CD14-positive monocyte (primary cell): ENCODE measurements around the gene SCNN1A. TPM values are rescaled to one million over a fixed set of nuclear protein-coding genes. Genes with fewer than 3 reads are reported as not detected.

Experiments used
- DNase-seq, 3 donors: peaks; one replicate each; pipeline ENCODE4 v3.0.0-alpha.2; 2011 to 2022
- H2AFZ ChIP-seq: 2 replicates; pipeline ENCODE4 v1.6.0; 2012; ENCODE audit warnings: mild to moderate bottlenecking, low read depth, low read length, inconsistent platforms; ENCODE audit not compliant: insufficient read depth, poor library complexity, severe bottlenecking
- H3K27ac ChIP-seq, 2 donors: 1 replicate in 1 of 2; 2 replicates in 1 of 2; pipeline ENCODE4 v1.5.1; 2012 to 2013; ENCODE audit warnings: low read length in 2 of 2, control low read depth in 1 of 2, inconsistent platforms in 1 of 2, low read depth in 1 of 2, mild to moderate bottlenecking in 1 of 2
- H3K27me3 ChIP-seq, 2 donors: one replicate each; pipeline versions ENCODE4 v1.6.0 to v1.6.1; 2011 to 2013; ENCODE audit warnings: low read length in 2 of 2; ENCODE audit not compliant: control insufficient read depth in 2 of 2, insufficient read depth in 2 of 2
- H3K36me3 ChIP-seq, 2 donors: replicated peaks in 1 of 2; 1 replicate in 1 of 2; 2 replicates in 1 of 2; pipeline versions ENCODE4 v1.5.1 to v1.6.1; 2012 to 2013; ENCODE audit warnings: low read length in 2 of 2, control low read depth in 1 of 2, inconsistent platforms in 1 of 2, mild to moderate bottlenecking in 1 of 2; ENCODE audit not compliant: insufficient read depth in 2 of 2, control insufficient read depth in 1 of 2
- H3K4me1 ChIP-seq, 2 donors: 1 replicate in 1 of 2; 2 replicates in 1 of 2; pipeline versions ENCODE4 v1.5.1 to v1.6.1; 2012 to 2013; ENCODE audit warnings: low read length in 2 of 2, control low read depth in 1 of 2, inconsistent platforms in 1 of 2, mild to moderate bottlenecking in 1 of 2, moderate library complexity in 1 of 2; ENCODE audit not compliant: insufficient read depth in 2 of 2, control insufficient read depth in 1 of 2
- H3K4me2 ChIP-seq: replicated peaks from 2 replicates; pipeline ENCODE3; 2012; ENCODE audit warnings: low read length, moderate library complexity, mild to moderate bottlenecking; ENCODE audit not compliant: poor library complexity, severe bottlenecking; ENCODE audit errors: extremely low read depth
- H3K4me3 ChIP-seq, 3 experiments: fragments of 200-600 bp in 1 of 3; sonication (generic) in 1 of 3; replicated peaks in 1 of 3; 1 replicate in 2 of 3; 2 replicates in 1 of 3; pipeline ENCODE4 v1.5.1; 2011 to 2013; ENCODE audit warnings: low read length in 3 of 3, mild to moderate bottlenecking in 3 of 3, control low read depth in 2 of 3, low read depth in 2 of 3, inconsistent platforms in 1 of 3, moderate library complexity in 1 of 3
- H3K79me2 ChIP-seq: 2 replicates; pipeline ENCODE4 v1.6.0; 2012; ENCODE audit warnings: mild to moderate bottlenecking, control low read depth, inconsistent platforms, low read length, moderate library complexity; ENCODE audit not compliant: insufficient read depth
- H3K9ac ChIP-seq: 2 replicates; pipeline ENCODE4 v1.6.0; 2017; ENCODE audit warnings: low read length, mild to moderate bottlenecking; ENCODE audit not compliant: insufficient read depth, poor library complexity, severe bottlenecking
- H3K9me3 ChIP-seq, 2 donors: replicated peaks in 1 of 2; 1 replicate in 1 of 2; 2 replicates in 1 of 2; pipeline versions ENCODE4 v1.5.1 to v1.6.1; 2012 to 2013; ENCODE audit warnings: low read length in 2 of 2, control low read depth in 1 of 2; ENCODE audit not compliant: control insufficient read depth in 1 of 2, insufficient read depth in 1 of 2
- H4K20me1 ChIP-seq: 2 replicates; pipeline ENCODE4 v1.6.0; 2012; ENCODE audit warnings: mild to moderate bottlenecking, low read length, control low read depth, moderate library complexity; ENCODE audit not compliant: insufficient read depth
- H3K27ac Mint-ChIP-seq, 7 donors: one replicate each; pipeline ENCODE4 v1.8.0; 2020; ENCODE audit warnings: mild to moderate bottlenecking in 7 of 7, mixed read lengths in 7 of 7, moderate library complexity in 6 of 7, inconsistent platforms in 2 of 7
- H3K27me3 Mint-ChIP-seq, 3 donors: one replicate each; pipeline ENCODE4 v1.8.0; 2021 to 2022; ENCODE audit warnings: low read depth in 3 of 3, mild to moderate bottlenecking in 3 of 3, mixed read lengths in 3 of 3, moderate library complexity in 3 of 3, inconsistent platforms in 1 of 3
- H3K36me3 Mint-ChIP-seq, 2 donors: one replicate each; pipeline ENCODE4 v1.8.0; 2020; ENCODE audit warnings: mixed read lengths in 2 of 2, inconsistent platforms in 1 of 2, mild to moderate bottlenecking in 1 of 2
- H3K4me1 Mint-ChIP-seq: one replicate; pipeline ENCODE4 v1.8.0; 2020; ENCODE audit warnings: mild to moderate bottlenecking, mixed read lengths
- H3K4me3 Mint-ChIP-seq, 2 donors: one replicate each; pipeline ENCODE4 v1.8.0; 2020; ENCODE audit warnings: mild to moderate bottlenecking in 2 of 2, mixed read lengths in 2 of 2, moderate library complexity in 1 of 2
- H3K9me3 Mint-ChIP-seq, 7 donors: one replicate each; pipeline ENCODE4 v1.8.0; 2020 to 2022; ENCODE audit warnings: mixed read lengths in 7 of 7, mild to moderate bottlenecking in 6 of 7, moderate library complexity in 6 of 7, inconsistent platforms in 2 of 7
- WGBS: methylation state at CpG from one replicate; pipeline ENCODE4 v1.1.5; 2013; ENCODE audit warnings: missing lambda C conversion rate; ENCODE audit not compliant: insufficient coverage; 5-methylcytosine and 5-hydroxymethylcytosine counted together
- intact Hi-C, 2 donors: fragments of 100-400 bp; cut with micrococcal nuclease; formaldehyde crosslinking; loops; one replicate each; pipeline versions ENCODE4 v1.15.0 to v1.15.1; 2023
- polyA minus RNA-seq: library from RNA; depleted of rRNA, polyadenylated mRNA; stranded (reverse); fragments of >200 nt; gene quantifications from 2 replicates; pipeline ENCODE4 v1.2.3, GENCODE V29; 2012
- polyA plus RNA-seq, 3 donors: library from polyadenylated mRNA; depleted of rRNA in 1 of 3; unstranded in 2 of 3; stranded (reverse) in 1 of 3; fragments of 300-500 nt in 2 of 3; fragments of >200 nt in 1 of 3; fragmentation: Illumina TruSeq in 2 of 3; gene quantifications; 1 replicate in 2 of 3; 2 replicates in 1 of 3; pipeline ENCODE4 v1.2.3, GENCODE V29; 2012 to 2021
- total RNA-seq, 12 experiments: library from RNA in 1 of 12; stranded (reverse) in 1 of 12; fragments of 120-200 nt in 1 of 12; gene quantifications; one replicate each; pipeline ENCODE4 v1.2.4 and lab custom pipeline; 2013 to 2026; ENCODE audit warnings: mixed read lengths in 6 of 12, inconsistent platforms in 1 of 12
- TF ChIP-seq, protein P1 (sequence below): fragments of 200-600 bp; IDR thresholded peaks from one replicate; pipeline ENCODE4 v1.8.0; 2022; ENCODE audit warnings: antibody characterized with exemption, mild to moderate bottlenecking

The SCNN1A gene
- 0.25 TPM for total RNA-seq (2013)
- under 1 TPM; 0.11 to 0.68 (median 0.63) TPM for polyA plus RNA-seq
- polyA minus RNA-seq, result 0.83 and 1.8 TPM in 2 replicates
- total RNA-seq (lab: John Stamatoyannopoulos, UW), result 0.74 to 33.3 (median 1.5) reads per million in 11 experiments

GRCh38 chr12:6375269-6376078 is at the start of gene SCNN1A:
Gene SCNN1A (minus strand): TSS chr12:6375563. CDS start chr12:6374783, 780 bp downstream.
- Histone ChIP-seq H3K4me1 (peaks cover 62 to 66% of the 10 kb centered on the region in 2 donors), H2AFZ (peak within 1 kb of the TSS; percentile 64), H3K79me2 (no peaks in the 10 kb centered on the region), H3K36me3 (no peaks in the 10 kb centered on the region), H3K4me2 (no peak within 1 kb of the TSS), H3K27ac (no peak within 1 kb of the TSS), H3K27me3 (no peaks in the 10 kb centered on the region), H3K4me3 (no peak within 1 kb of the TSS), H3K9ac (no peak within 1 kb of the TSS), H3K9me3 (no peaks in the 10 kb centered on the region), H4K20me1 (no peaks in the 10 kb centered on the region)
- 93% methylated on average over 9 of the region's 15 CpGs for WGBS
- no peaks in the 10 kb centered on the region for H3K9me3 Mint-ChIP-seq
- peak within 1 kb of the TSS; percentile 25 to 81 for H3K4me3 Mint-ChIP-seq
- intact Hi-C loops, result loop anchor here (5.0 kb wide), 1 partner anchor 38 kb away; no protein-coding TSS in a partner anchor
- H3K36me3 Mint-ChIP-seq, result peaks cover 0 to 2% of the 10 kb centered on the region in 2 donors
- peak in 1 of 3 donors; percentile 3 for DNase-seq
- H3K4me1 Mint-ChIP-seq, result peaks cover 71% of the 10 kb centered on the region
- TF ChIP-seq, protein P1, sequence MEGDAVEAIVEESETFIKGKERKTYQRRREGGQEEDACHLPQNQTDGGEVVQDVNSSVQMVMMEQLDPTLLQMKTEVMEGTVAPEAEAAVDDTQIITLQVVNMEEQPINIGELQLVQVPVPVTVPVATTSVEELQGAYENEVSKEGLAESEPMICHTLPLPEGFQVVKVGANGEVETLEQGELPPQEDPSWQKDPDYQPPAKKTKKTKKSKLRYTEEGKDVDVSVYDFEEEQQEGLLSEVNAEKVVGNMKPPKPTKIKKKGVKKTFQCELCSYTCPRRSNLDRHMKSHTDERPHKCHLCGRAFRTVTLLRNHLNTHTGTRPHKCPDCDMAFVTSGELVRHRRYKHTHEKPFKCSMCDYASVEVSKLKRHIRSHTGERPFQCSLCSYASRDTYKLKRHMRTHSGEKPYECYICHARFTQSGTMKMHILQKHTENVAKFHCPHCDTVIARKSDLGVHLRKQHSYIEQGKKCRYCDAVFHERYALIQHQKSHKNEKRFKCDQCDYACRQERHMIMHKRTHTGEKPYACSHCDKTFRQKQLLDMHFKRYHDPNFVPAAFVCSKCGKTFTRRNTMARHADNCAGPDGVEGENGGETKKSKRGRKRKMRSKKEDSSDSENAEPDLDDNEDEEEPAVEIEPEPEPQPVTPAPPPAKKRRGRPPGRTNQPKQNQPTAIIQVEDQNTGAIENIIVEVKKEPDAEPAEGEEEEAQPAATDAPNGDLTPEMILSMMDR, result no peak
- H3K27ac Mint-ChIP-seq, result peak within 1 kb of the TSS in 4 of 7 donors; percentile 27 to 64 (median 48)
- H3K27me3 Mint-ChIP-seq, result peaks cover 2 to 5% (median 2%) of the 10 kb centered on the region in 3 donors

- no peak overlapping the region for H3K4me2 ChIP-seq
- no peak for DNase-seq
- Mint-ChIP-seq H3K4me3 (no peak overlapping the region), H3K27me3 (peaks cover 0 to 4% (median 0%) of the 10 kb centered on the region in 3 donors), H3K27ac (peak overlapping the region in 1 of 7 donors; percentile 10), H3K9me3 (no peaks in the 10 kb centered on the region), H3K4me1 (peaks cover 20% of the 10 kb centered on the region), H3K36me3 (no peaks in the 10 kb centered on the region)
- H3K36me3 ChIP-seq, result no peaks in the 10 kb centered on the region
- no peaks in the 10 kb centered on the region for H3K79me2 ChIP-seq
- H3K9ac ChIP-seq, result no peak overlapping the region
- no peak overlapping the region for H2AFZ ChIP-seq
- H3K4me3 ChIP-seq, result no peak overlapping the region
- H3K9me3 ChIP-seq, result no peaks in the 10 kb centered on the region
- H4K20me1 ChIP-seq, result no peaks in the 10 kb centered on the region
- intact Hi-C loops, result loop anchor here in 1 of 2 donors (5.0 kb wide), 2 partner anchors 37 to 117 kb away; no protein-coding TSS in a partner anchor
- TF ChIP-seq, protein P1, result no peak
- WGBS, result 84% methylated on average over 6 of the region's 8 CpGs
- no peak overlapping the region for H3K27ac ChIP-seq
- no peaks in the 10 kb centered on the region for H3K27me3 ChIP-seq
- peaks cover 21 to 29% of the 10 kb centered on the region in 2 donors for H3K4me1 ChIP-seq
These were observed 49.5 kb upstream of the SCNN1A start for GRCh38 chr12:6424866-6425265.
